Keratinocyte (primary cell): Measurements from ENCODE around the gene RICTOR. TPM values are rescaled to one million over a fixed set of nuclear protein-coding genes. Genes with fewer than 3 reads are reported as not detected.

ENCODE experiments used
- DNase-seq: peaks from one replicate; pipeline ENCODE4 v3.0.0-alpha.2; 2011; ENCODE audit warnings: low read depth, missing footprints, low spot score
- FAIRE-seq: peaks from 2 replicates; lab custom pipeline; 2011; peaks lifted over from hg19 to GRCh38; lab: Jason Lieb, UNC
- H2AFZ ChIP-seq: 2 replicates; pipeline ENCODE4 v1.6.0; 2012; ENCODE audit warnings: low read length, control low read depth, inconsistent platforms; ENCODE audit not compliant: control insufficient read depth
- H3K27ac ChIP-seq: 2 replicates; pipeline ENCODE4 v1.5.1; 2011; ENCODE audit warnings: low read length; ENCODE audit not compliant: control insufficient read depth, insufficient read depth
- H3K27me3 ChIP-seq: 3 replicates; pipeline ENCODE4 v1.6.0; 2011; ENCODE audit warnings: low read length; ENCODE audit not compliant: control insufficient read depth, insufficient read depth; ENCODE audit errors: extremely low read depth
- H3K36me3 ChIP-seq, 2 experiments: 2 replicates in 1 of 2; 3 replicates in 1 of 2; pipeline ENCODE4 v1.5.1; 2011; ENCODE audit warnings: low read length in 2 of 2, mild to moderate bottlenecking in 1 of 2; ENCODE audit not compliant: control insufficient read depth in 2 of 2, insufficient read depth in 2 of 2; ENCODE audit errors: extremely low read depth in 1 of 2
- H3K4me1 ChIP-seq: 3 replicates; pipeline ENCODE4 v1.5.1; 2011; ENCODE audit warnings: low read length; ENCODE audit not compliant: control insufficient read depth, insufficient read depth; ENCODE audit errors: extremely low read depth
- H3K4me2 ChIP-seq: 3 replicates; pipeline ENCODE4 v1.6.0; 2011; ENCODE audit warnings: low read depth, low read length; ENCODE audit not compliant: control insufficient read depth, insufficient read depth; ENCODE audit errors: extremely low read depth
- H3K4me3 ChIP-seq, 3 experiments: fragments of 200-600 bp in 1 of 3; sonication (generic) in 1 of 3; 2 replicates in 2 of 3; 3 replicates in 1 of 3; pipeline ENCODE4 v1.5.1; 2011 to 2016; ENCODE audit warnings: low read length in 3 of 3, mild to moderate bottlenecking in 3 of 3, control low read depth in 2 of 3, inconsistent platforms in 1 of 3, low read depth in 1 of 3, mixed read lengths in 1 of 3, mixed run types in 1 of 3, moderate library complexity in 1 of 3; ENCODE audit not compliant: control insufficient read depth in 2 of 3, insufficient read depth in 2 of 3; ENCODE audit errors: extremely low read depth in 1 of 3
- H3K79me2 ChIP-seq: 2 replicates; pipeline ENCODE4 v1.6.0; 2012; ENCODE audit warnings: low read length; ENCODE audit not compliant: control insufficient read depth, insufficient read depth
- H3K9ac ChIP-seq: 3 replicates; pipeline ENCODE4 v1.6.0; 2011; ENCODE audit warnings: low read length; ENCODE audit not compliant: control insufficient read depth, insufficient read depth; ENCODE audit errors: extremely low read depth
- H3K9me1 ChIP-seq: 3 replicates; pipeline ENCODE4 v1.6.0; 2011; ENCODE audit warnings: low read length; ENCODE audit not compliant: control insufficient read depth, insufficient read depth; ENCODE audit errors: extremely low read depth
- H3K9me3 ChIP-seq: 2 replicates; pipeline ENCODE4 v1.5.1; 2012; ENCODE audit warnings: low read depth, low read length; ENCODE audit not compliant: control insufficient read depth
- H4K20me1 ChIP-seq: 3 replicates; pipeline ENCODE4 v1.6.0; 2011; ENCODE audit warnings: low read length; ENCODE audit not compliant: control insufficient read depth, insufficient read depth; ENCODE audit errors: extremely low read depth
- EZH2 ChIP-seq: IDR thresholded peaks from one replicate; pipeline ENCODE4 v1.6.1; 2012; ENCODE audit warnings: inconsistent platforms, mild to moderate bottlenecking, low read length, moderate library complexity
- dilution Hi-C: fragments of 300-500 bp; cut with MboI; formaldehyde crosslinking; loops from one replicate; pipeline ENCODE4 v1.7.0; 2020; ENCODE audit warnings: low sequenced_read_pairs; ENCODE audit not compliant: extremely low pct_ligation_motif_present
- polyA plus RNA-seq, 5 experiments: library from polyadenylated mRNA; depleted of rRNA in 3 of 5; stranded (reverse) in 3 of 5; stranded (forward) in 1 of 5; unstranded in 1 of 5; fragments of >200 nt; gene quantifications; 1 replicate in 1 of 5; 2 replicates in 3 of 5; 3 replicates in 1 of 5; pipeline versions ENCODE4 v1.2.1 to v1.2.3, GENCODE V29; 2011 to 2012; ENCODE audit warnings: missing spikeins in 2 of 5, low read depth in 1 of 5, low replicate concordance in 1 of 5
- TF ChIP-seq, protein P1 (sequence below), 3 experiments: IDR thresholded peaks in 1 of 3; conservative IDR thresholded peaks in 1 of 3; optimal IDR thresholded peaks in 1 of 3; 2 replicates in 2 of 3; 3 replicates in 1 of 3; pipeline versions ENCODE3 to v1.5.1; 2011; ENCODE audit warnings: low read length in 3 of 3, mild to moderate bottlenecking in 3 of 3, moderate library complexity in 2 of 3, control low read depth in 1 of 3, inconsistent platforms in 1 of 3; ENCODE audit not compliant: insufficient read depth in 2 of 3; ENCODE audit errors: extremely low read depth in 1 of 3

RICTOR gene
- polyA plus RNA-seq, 1 donor (not counting 4 experiments of a cell fraction or from before 2014, with no cell fraction given) = 11.5 TPM

DNA sequence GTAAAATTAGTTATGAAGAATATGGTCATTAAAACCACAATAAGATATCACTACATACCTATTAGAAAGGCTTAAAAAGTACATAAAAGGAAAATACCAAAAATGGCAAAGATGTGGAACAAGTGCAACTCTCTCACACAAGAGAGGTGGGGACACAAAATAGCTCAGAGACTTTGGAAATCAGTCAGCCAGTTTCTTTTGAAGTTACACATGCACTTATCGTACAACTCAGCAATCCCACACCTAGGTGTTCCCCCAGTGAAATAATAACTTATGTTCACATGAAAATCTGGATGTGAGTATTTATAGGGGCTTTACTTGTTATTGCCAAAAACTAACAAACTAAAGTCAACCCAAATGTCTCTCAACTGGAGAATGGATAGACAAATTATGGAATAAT, 9.8 kb upstream of the RICTOR start:
- H3K9me3 ChIP-seq = no peaks in the 10 kb centered on the region
- H3K4me2 ChIP-seq = no peak overlapping the region
- no peak overlapping the region for H3K4me3 ChIP-seq
- H4K20me1 ChIP-seq = no peaks in the 10 kb centered on the region
- no peaks in the 10 kb centered on the region for H3K36me3 ChIP-seq
- FAIRE-seq (peak; percentile 62), DNase-seq (no peak)
- no peaks in the 10 kb centered on the region for H3K9me1 ChIP-seq
- H3K9ac ChIP-seq = no peak overlapping the region
- no peak overlapping the region for H3K27ac ChIP-seq
- dilution Hi-C loops = no loop called here
- H3K79me2 ChIP-seq = no peaks in the 10 kb centered on the region
- H3K27me3 ChIP-seq = no peaks in the 10 kb centered on the region
- no peak for TF ChIP-seq EZH2
- TF ChIP-seq, protein P1, sequence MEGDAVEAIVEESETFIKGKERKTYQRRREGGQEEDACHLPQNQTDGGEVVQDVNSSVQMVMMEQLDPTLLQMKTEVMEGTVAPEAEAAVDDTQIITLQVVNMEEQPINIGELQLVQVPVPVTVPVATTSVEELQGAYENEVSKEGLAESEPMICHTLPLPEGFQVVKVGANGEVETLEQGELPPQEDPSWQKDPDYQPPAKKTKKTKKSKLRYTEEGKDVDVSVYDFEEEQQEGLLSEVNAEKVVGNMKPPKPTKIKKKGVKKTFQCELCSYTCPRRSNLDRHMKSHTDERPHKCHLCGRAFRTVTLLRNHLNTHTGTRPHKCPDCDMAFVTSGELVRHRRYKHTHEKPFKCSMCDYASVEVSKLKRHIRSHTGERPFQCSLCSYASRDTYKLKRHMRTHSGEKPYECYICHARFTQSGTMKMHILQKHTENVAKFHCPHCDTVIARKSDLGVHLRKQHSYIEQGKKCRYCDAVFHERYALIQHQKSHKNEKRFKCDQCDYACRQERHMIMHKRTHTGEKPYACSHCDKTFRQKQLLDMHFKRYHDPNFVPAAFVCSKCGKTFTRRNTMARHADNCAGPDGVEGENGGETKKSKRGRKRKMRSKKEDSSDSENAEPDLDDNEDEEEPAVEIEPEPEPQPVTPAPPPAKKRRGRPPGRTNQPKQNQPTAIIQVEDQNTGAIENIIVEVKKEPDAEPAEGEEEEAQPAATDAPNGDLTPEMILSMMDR (optimal IDR thresholded peaks at IDR 0.05 in 1 of 3, IDR thresholded peaks at IDR 0.05 in 1 of 3, conservative IDR thresholded peaks at IDR 0.05 in 1 of 3; ENCODE audit: extremely low read depth in 1 of 3, insufficient read depth in 2 of 3, low read length in 3 of 3) = no peak
- no peak overlapping the region for H2AFZ ChIP-seq
- peaks cover 4% of the 10 kb centered on the region for H3K4me1 ChIP-seq

DNA sequence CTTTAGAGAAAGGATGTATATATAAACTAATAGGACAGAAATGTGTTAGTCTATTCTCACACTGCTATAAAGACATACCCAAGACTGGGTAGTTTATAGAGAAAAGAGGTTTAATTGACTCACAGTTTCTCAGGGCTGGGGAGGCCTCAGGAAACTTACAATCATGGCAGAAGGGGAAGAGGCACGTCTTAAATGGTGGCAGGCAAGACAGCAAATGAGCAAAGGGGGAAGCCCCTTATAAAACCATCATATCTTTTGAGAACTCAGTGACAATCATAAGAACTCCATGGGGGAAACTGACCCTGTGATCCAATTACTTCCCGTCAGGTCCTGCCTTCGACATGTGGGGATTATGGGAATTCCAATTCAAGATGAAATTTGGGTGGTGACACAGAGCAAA, 8.8 kb upstream of the RICTOR start:
- Histone ChIP-seq H2AFZ (no peak overlapping the region), H3K4me1 (peaks cover 4% of the 10 kb centered on the region), H3K27me3 (no peaks in the 10 kb centered on the region), H3K79me2 (no peaks in the 10 kb centered on the region), H4K20me1 (no peaks in the 10 kb centered on the region), H3K9me3 (no peaks in the 10 kb centered on the region), H3K9me1 (no peaks in the 10 kb centered on the region), H3K4me3 (no peak overlapping the region), H3K36me3 (no peaks in the 10 kb centered on the region), H3K9ac (no peak overlapping the region), H3K4me2 (no peak overlapping the region), H3K27ac (no peak overlapping the region)
- DNase-seq = no peak
- no peak for TF ChIP-seq EZH2
- TF ChIP-seq, protein P1 (optimal IDR thresholded peaks at IDR 0.05 in 1 of 3, IDR thresholded peaks at IDR 0.05 in 1 of 3, conservative IDR thresholded peaks at IDR 0.05 in 1 of 3; ENCODE audit: extremely low read depth in 1 of 3, insufficient read depth in 2 of 3, low read length in 3 of 3) = no peak
- no peak for FAIRE-seq
- dilution Hi-C loops = no loop called here
